OCI-LY3 (cell line): ENCODE data around the gene PTPN6.
A peak's percentile ranks its signal among the peaks of the same experiment; 100 is the strongest.

Experiments used
- CTCF ChIP-seq: fragments of 200-600, 300-600 bp; sonication (generic); IDR thresholded peaks from 2 replicates; pipeline ENCODE4 v1.5.1; 2014; ENCODE audit warnings: antibody characterized with exemption, low read length, low read depth
- EZH2phosphoT487 ChIP-seq: fragments of 200-600 bp; shearing (Covaris generic); IDR thresholded peaks from 2 replicates; pipeline ENCODE4 v1.6.1; 2018; ENCODE audit warnings: antibody characterized with exemption, mixed run types, low read depth

GRCh38 chr12:6950401-6950801 is 755 bp upstream of the PTPN6 start:
- TF ChIP-seq CTCF (peak; percentile 44), EZH2phosphoT487 (no peak)
